K562 (cell line): Measurements from ENCODE around the gene PCNX3. TPM values are rescaled to one million over a fixed set of nuclear protein-coding genes. Genes with fewer than 3 reads are reported as not detected.

Experiments used
- ATAC-seq: fragments of 200-7000 bp; cut with Tn5 transposase; 3 replicates; pipeline ENCODE4 v1.9.1; 2020; ENCODE audit warnings: moderate library complexity
- BruUV-seq: library from RNA; stranded (reverse); fragments of 400-500 nt; replicated peaks from 2 replicates; lab custom pipeline; 2021; lab: Mats Ljungman, UMichigan
- CTCF ChIA-PET: fragments of 300-600 bp; formaldehyde crosslinking; extraction: SDS; loops from one replicate; lab custom pipeline; 2021; ENCODE audit warnings: low intra/inter-chr PET ratio; lab: Yijun Ruan, JAX
- POLR2A ChIA-PET: fragments of 300-600, 350-650 bp; sonication (Branson Sonifier 250); formaldehyde crosslinking; extraction: SDS; loops from one replicate; lab custom pipeline; 2021; ENCODE audit warnings: antibody characterized with exemption, inconsistent platforms; lab: Yijun Ruan, JAX
- DNase-seq, 4 experiments: peaks; one replicate each; pipeline versions ENCODE4 v3.0.0 to v3.0.0-alpha.2; 2011 to 2018; ENCODE audit warnings: low spot score in 3 of 4, mixed read lengths in 3 of 4; ENCODE audit errors: extremely low read depth in 1 of 4
- FAIRE-seq: peaks from 2 replicates; lab custom pipeline; 2011; peaks lifted over from hg19 to GRCh38; lab: Jason Lieb, UNC
- H2AFZ ChIP-seq: 2 replicates; pipeline ENCODE4 v1.6.0; 2011; ENCODE audit warnings: low read depth, low read length, control low read depth, inconsistent platforms
- H3K27ac ChIP-seq: fragments of 200-600 bp; 3 replicates; pipeline ENCODE4 v1.8.0; 2011; ENCODE audit warnings: low read depth, mild to moderate bottlenecking, control low read depth, inconsistent platforms, low read length, moderate library complexity, mixed read lengths; ENCODE audit errors: extremely low read depth
- H3K27me3 ChIP-seq, 2 experiments: fragments of 300-600 bp in 1 of 2; 2 replicates in 1 of 2; 3 replicates in 1 of 2; pipeline versions ENCODE4 v1.6.0 to v1.8.0; 2011; ENCODE audit warnings: inconsistent platforms in 2 of 2, low read length in 2 of 2, mild to moderate bottlenecking in 1 of 2, mixed read lengths in 1 of 2, moderate library complexity in 1 of 2; ENCODE audit not compliant: control insufficient read depth in 2 of 2, insufficient read depth in 2 of 2
- H3K36me3 ChIP-seq: fragments of 300-600 bp; 3 replicates; pipeline ENCODE4 v1.8.0; 2011; ENCODE audit warnings: mild to moderate bottlenecking, low read length, inconsistent platforms; ENCODE audit not compliant: control insufficient read depth, insufficient read depth
- H3K4me1 ChIP-seq, 2 experiments: fragments of 200-600 bp in 1 of 2; replicated peaks in 1 of 2; 2 replicates in 1 of 2; 3 replicates in 1 of 2; pipeline versions ENCODE4 v1.5.1 to v1.8.0; 2011; ENCODE audit warnings: inconsistent platforms in 2 of 2, low read length in 2 of 2, mild to moderate bottlenecking in 1 of 2, mixed read lengths in 1 of 2, moderate library complexity in 1 of 2; ENCODE audit not compliant: control insufficient read depth in 2 of 2, insufficient read depth in 2 of 2
- H3K4me2 ChIP-seq: 2 replicates; pipeline ENCODE4 v1.6.1; 2011; ENCODE audit warnings: low read length, control low read depth, inconsistent platforms, mixed read lengths; ENCODE audit not compliant: insufficient read depth
- H3K4me3 ChIP-seq: fragments of 200-600 bp; sonication (generic), shearing (Covaris generic); 2 replicates; pipeline ENCODE4 v1.5.1; 2016; ENCODE audit warnings: control low read depth, inconsistent platforms
- H3K79me2 ChIP-seq: fragments of 200-600 bp; 3 replicates; pipeline ENCODE4 v1.8.0; 2011; ENCODE audit warnings: low read length, inconsistent platforms; ENCODE audit not compliant: control insufficient read depth, insufficient read depth
- H3K9ac ChIP-seq, 2 experiments: 2 replicates each; pipeline versions ENCODE4 v1.6.0 to v1.6.1; 2011; ENCODE audit warnings: low read depth in 2 of 2, low read length in 2 of 2, control low read depth in 1 of 2, inconsistent platforms in 1 of 2, mild to moderate bottlenecking in 1 of 2, mixed read lengths in 1 of 2; ENCODE audit not compliant: insufficient read depth in 1 of 2
- H3K9me1 ChIP-seq: one replicate; pipeline ENCODE4 v1.6.0; 2011; ENCODE audit warnings: inconsistent platforms, mild to moderate bottlenecking, low read length, moderate library complexity; ENCODE audit not compliant: control insufficient read depth, insufficient read depth
- H3K9me3 ChIP-seq: replicated peaks from 2 replicates; pipeline ENCODE4 v1.5.1; 2011; ENCODE audit warnings: low read depth, low read length, inconsistent platforms; ENCODE audit not compliant: control insufficient read depth, insufficient read depth
- H4K20me1 ChIP-seq: replicated peaks from 2 replicates; pipeline ENCODE4 v1.6.1; 2011; ENCODE audit warnings: low read length, inconsistent platforms, mixed read lengths; ENCODE audit not compliant: control insufficient read depth, insufficient read depth
- CHD4 ChIP-seq: fragments of 200-600 bp; sonication (generic); IDR thresholded peaks from 3 replicates; pipeline ENCODE4 v1.6.1; 2012; ENCODE audit warnings: low read depth, mild to moderate bottlenecking, mixed read lengths, low read length, inconsistent platforms; ENCODE audit not compliant: insufficient read depth, insufficient replicate concordance, poor library complexity, severe bottlenecking
- CLOCK ChIP-seq: fragments of 250-450 bp; sonication (Bioruptor Pico); IDR thresholded peaks from 2 replicates; pipeline ENCODE4 v1.4.0; 2020; ENCODE audit warnings: mild to moderate bottlenecking, moderate library complexity, borderline replicate concordance
- DACH1 ChIP-seq: fragments of 450-650 bp; IDR thresholded peaks from 2 replicates; pipeline ENCODE4 v1.6.1; 2018; ENCODE audit not compliant: partially characterized antibody
- GTF2A2 ChIP-seq: IDR thresholded peaks from 2 replicates; pipeline ENCODE4 v1.6.1; 2016; ENCODE audit warnings: mild to moderate bottlenecking, missing genetic modification characterization, missing compliant biosample characterization
- HSF4 ChIP-seq: fragments of 250-450 bp; sonication (Bioruptor Pico); IDR thresholded peaks from 2 replicates; pipeline ENCODE4 v2.1.2; 2022; ENCODE audit warnings: mild to moderate bottlenecking, moderate library complexity, borderline replicate concordance
- MXD1 ChIP-seq: fragments of 250-450 bp; sonication (Bioruptor Pico); IDR thresholded peaks from 2 replicates; pipeline ENCODE4 v1.8.0; 2021; ENCODE audit warnings: borderline replicate concordance, mild to moderate bottlenecking, moderate library complexity; ENCODE audit not compliant: poor library complexity, severe bottlenecking
- NCOA4 ChIP-seq: fragments of 450-650 bp; IDR thresholded peaks from 2 replicates; pipeline ENCODE4 v1.6.1; 2018; ENCODE audit warnings: mild to moderate bottlenecking; ENCODE audit not compliant: partially characterized antibody
- POLR3A ChIP-seq: IDR thresholded peaks from 2 replicates; pipeline ENCODE4 v1.6.1; 2011; ENCODE audit warnings: borderline replicate concordance, mild to moderate bottlenecking, moderate library complexity; ENCODE audit not compliant: insufficient read length, insufficient read depth; ENCODE audit errors: extremely low read depth
- TAL1 ChIP-seq: fragments of 450-650 bp; IDR thresholded peaks from 2 replicates; pipeline ENCODE4 v1.6.1; 2016; ENCODE audit warnings: mild to moderate bottlenecking
- ZBTB9 ChIP-seq: fragments of 450-650 bp; formaldehyde crosslinking; IDR thresholded peaks from 2 replicates; pipeline ENCODE4 v1.4.0; 2020; ENCODE audit warnings: mild to moderate bottlenecking, moderate library complexity
- ZFP91 ChIP-seq: sonication (generic); formaldehyde crosslinking; IDR thresholded peaks from 2 replicates; pipeline ENCODE4 v1.8.0; 2022; ENCODE audit warnings: mild to moderate bottlenecking, missing genetic modification reagents
- ZNF76 ChIP-seq: fragments of 250-450 bp; sonication (Bioruptor Pico); IDR thresholded peaks from 2 replicates; pipeline ENCODE4 v1.4.0; 2020; ENCODE audit warnings: mild to moderate bottlenecking, moderate library complexity, borderline replicate concordance
- ZNF778 ChIP-seq: fragments of 450-650 bp; formaldehyde crosslinking; IDR thresholded peaks from 2 replicates; pipeline ENCODE4 v1.4.0; 2020; ENCODE audit warnings: mild to moderate bottlenecking, moderate library complexity
- WGBS: fragments of 100-300 bp; shearing (Covaris generic); methylation state at CpG from one replicate; pipeline ENCODE4 v1.1.6; 2016; ENCODE audit warnings: low coverage, mixed read lengths; ENCODE audit not compliant: insufficient coverage; ENCODE audit errors: missing lambda C conversion rate; 5-methylcytosine and 5-hydroxymethylcytosine counted together
- in situ Hi-C: fragments of 300-500 bp; cut with MboI; formaldehyde crosslinking; loops from 4 replicates; pipeline ENCODE4 v1.15.0; 2018; ENCODE audit warnings: inconsistent platforms, mixed read lengths
- intact Hi-C: fragments of 100-400 bp; cut with micrococcal nuclease; formaldehyde crosslinking; loops from 2 replicates; pipeline ENCODE4 v1.14.2; 2022
- polyA plus RNA-seq, 8 experiments: library from polyadenylated mRNA; depleted of rRNA in 4 of 8; stranded (reverse) in 5 of 8; unstranded in 3 of 8; fragments of >200 nt; fragmentation: Nextera tagmentation in 2 of 8; fragmentation: Illumina TruSeq in 1 of 8; extraction: Ambion mirVana in 2 of 8; extraction: Trizol in 1 of 8; gene quantifications; 2 replicates each; pipeline versions ENCODE4 v1.2.1 to v1.2.3, GENCODE V29; 2011 to 2014; ENCODE audit warnings: inconsistent platforms in 1 of 8, missing spikeins in 1 of 8
- total RNA-seq, 7 experiments: library from RNA; depleted of rRNA in 6 of 7; stranded (reverse); fragments of >200 nt in 6 of 7; fragmentation: Illumina TruSeq in 2 of 7; extraction: Trizol in 2 of 7; gene quantifications; 2 replicates each; pipeline versions ENCODE4 v1.2.1 to v1.2.3, GENCODE V29; 2011 to 2021; ENCODE audit warnings: low replicate concordance in 1 of 7

Gene PCNX3
- total and polyA plus RNA-seq, 9 of the 15 experiments (the other 6 are each of a cell fraction or from before 2014, with no cell fraction given): 0.11 to 47.8 (median 12.8) TPM

- no peak for TF ChIP-seq ZFP91 (CRISPR knock-in tag)
- no peak for TF ChIP-seq GTF2A2 (tag)
- TF ChIP-seq TAL1: no peak
- no peak for TF ChIP-seq ZNF76 (CRISPR knock-in tag)
- no peak for TF ChIP-seq MXD1 (CRISPR knock-in tag)
- no peak for TF ChIP-seq POLR3A
Observed at GRCh38 chr11:65577756-65578109, 37.8 kb upstream of the PCNX3 start (continued).

- H3K27ac ChIP-seq: no peak overlapping the region; the same call in 2 of the 3 replicates
- no peaks in the 10 kb centered on the region for H4K20me1 ChIP-seq
- no peak for ATAC-seq
- H3K4me1 ChIP-seq: peaks cover 43 to 86% of the 10 kb centered on the region in 2 experiments
- H3K79me2 ChIP-seq: peaks cover 39% of the 10 kb centered on the region
- H3K4me2 ChIP-seq: peak overlapping the region; percentile 90
- ChIA-PET POLR2A (interaction anchor here (1.0 to 1.7 kb wide), 2 partner anchors 8 to 78 kb away, joined by 4 to 6 read pairs; no protein-coding TSS in a partner anchor), CTCF (no interaction called here)
- no peak for DNase-seq
- in situ Hi-C loops: no loop called here
- H3K9me3 ChIP-seq: no peaks in the 10 kb centered on the region
- H3K9ac ChIP-seq: peak overlapping the region; percentile 76 to 95; a peak in 3 of 4 replicates
- peaks cover 5% of the 10 kb centered on the region for H3K9me1 ChIP-seq
- BruUV-seq: no TSS peak
- no peak overlapping the region for H3K4me3 ChIP-seq
- 69% methylated on average over 7 of the region's 7 CpGs for WGBS
- no peak overlapping the region for H2AFZ ChIP-seq
- intact Hi-C loops: no loop called here
- H3K36me3 ChIP-seq: peaks cover 56% of the 10 kb centered on the region; the same call in 2 of the 3 replicates
- no peaks in the 10 kb centered on the region; a peak in 1 of 5 replicates for H3K27me3 ChIP-seq
- FAIRE-seq: peak; percentile 26
- TF ChIP-seq ZNF778 (CRISPR knock-in tag) (no peak), CLOCK (CRISPR knock-in tag) (no peak), HSF4 (no peak), CHD4 (no peak), DACH1 (no peak), NCOA4 (no peak), TAL1 (no peak), ZBTB9 (CRISPR knock-in tag) (no peak)
Observed at GRCh38 chr11:65578134-65578533, 37.4 kb upstream of the PCNX3 start.
